Erythroblast (primary cell): ENCODE results near the gene EYA3.

Source experiments
- GATA1 ChIP-seq: IDR thresholded peaks from 2 replicates; pipeline ENCODE4 v1.6.1; 2011; ENCODE audit warnings: low read depth, mild to moderate bottlenecking, control low read depth, low read length, moderate library complexity
- POLR2A ChIP-seq: IDR thresholded peaks from 2 replicates; pipeline ENCODE4 v1.6.1; 2011; ENCODE audit warnings: mild to moderate bottlenecking, low read length

- TF ChIP-seq POLR2A = no peak
- TF ChIP-seq GATA1 = no peak
These were observed 13.8 kb upstream of the EYA3 start for GRCh38 chr1:28102189-28102588.
